ENCODE data around the gene RPRM. TPM values are rescaled to one million over a fixed set of nuclear protein-coding genes. Genes with fewer than 3 reads are reported as not detected.

RPRM gene
- total and polyA plus RNA-seq, 2 of the 13 experiments (the other 11 are each of a cell fraction or from before 2014, with no cell fraction given) = not detected

DNA sequence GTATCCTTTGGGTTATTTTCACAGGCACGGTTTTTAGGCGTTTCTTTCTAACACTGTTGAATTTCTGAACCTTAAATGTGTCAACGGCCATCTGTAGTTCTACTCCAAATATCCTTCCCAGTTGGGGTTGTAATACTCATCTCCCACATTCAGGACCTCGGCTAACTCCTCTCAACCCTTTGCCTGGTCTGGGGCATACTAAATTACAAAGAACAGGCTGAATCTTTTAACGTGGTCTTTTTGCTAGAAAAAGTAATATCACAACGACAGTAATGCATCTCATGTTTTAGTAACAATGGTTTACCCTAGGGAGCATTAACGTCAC is 2.1 kb downstream of the RPRM start:
- no peaks in the 10 kb centered on the region for H3K9me3 ChIP-seq (ENCODE audit: low read length)
- ChIA-PET CTCF (ENCODE audit: low intra/inter-chr PET ratio, low total read pairs) (no interaction called here), POLR2A (no interaction called here)
- H4K20me1 ChIP-seq (ENCODE audit: insufficient read depth, low read length) = no peaks in the 10 kb centered on the region
- ATAC-seq = no peak
- no peak overlapping the region for H2AFZ ChIP-seq (ENCODE audit: low read length)
- no peak for FAIRE-seq
- no TSS peak for BruUV-seq (replicated peaks)
- H3K9ac ChIP-seq (ENCODE audit: insufficient read depth, low read depth, low read length) = no peak overlapping the region
- H3K27me3 ChIP-seq (ENCODE audit: control insufficient read depth in 1 of 2, insufficient read depth in 2 of 2, low read length in 2 of 2) = peaks cover 6 to 43% of the 10 kb centered on the region in 2 experiments; a peak in 4 of 5 replicates
- no peak overlapping the region for H3K27ac ChIP-seq (ENCODE audit: extremely low read length, insufficient read depth, low read length)
- in situ Hi-C loops (cut with HindIII; ENCODE audit: extremely low pct_ligation_motif_present, low pct_unique_long_range_greater_than_20kb) (loop anchor here (5.0 to 25.0 kb wide), 3 partner anchors 314 to 1439 kb away; no protein-coding TSS in a partner anchor), intact Hi-C loops (cut with micrococcal nuclease; ENCODE audit: unreplicated experiment) (loop anchor here (5.0 kb wide), 1 partner anchor 189 kb away; no protein-coding TSS in a partner anchor)
- peaks cover 16% of the 10 kb centered on the region for H3K4me1 ChIP-seq (ENCODE audit: insufficient read depth, low read length)
- no peak for DNase-seq (ENCODE audit: low spot score)
- no peaks in the 10 kb centered on the region for H3K79me2 ChIP-seq (ENCODE audit: insufficient read depth, low read length)
- TF ChIP-seq MAZ (IDR thresholded peaks at IDR 0.05; ENCODE audit: borderline replicate concordance, low read depth, low read length) (no peak), MAZ (CRISPR knock-in tag; IDR thresholded peaks at IDR 0.05; ENCODE audit: low read depth) (no peak), ZNF550 (CRISPR knock-in tag; IDR thresholded peaks at IDR 0.05; ENCODE audit: borderline replicate concordance) (no peak), ZKSCAN1 (IDR thresholded peaks at IDR 0.05; ENCODE audit: low read length) (no peak)
- TF ChIP-seq, protein P1, sequence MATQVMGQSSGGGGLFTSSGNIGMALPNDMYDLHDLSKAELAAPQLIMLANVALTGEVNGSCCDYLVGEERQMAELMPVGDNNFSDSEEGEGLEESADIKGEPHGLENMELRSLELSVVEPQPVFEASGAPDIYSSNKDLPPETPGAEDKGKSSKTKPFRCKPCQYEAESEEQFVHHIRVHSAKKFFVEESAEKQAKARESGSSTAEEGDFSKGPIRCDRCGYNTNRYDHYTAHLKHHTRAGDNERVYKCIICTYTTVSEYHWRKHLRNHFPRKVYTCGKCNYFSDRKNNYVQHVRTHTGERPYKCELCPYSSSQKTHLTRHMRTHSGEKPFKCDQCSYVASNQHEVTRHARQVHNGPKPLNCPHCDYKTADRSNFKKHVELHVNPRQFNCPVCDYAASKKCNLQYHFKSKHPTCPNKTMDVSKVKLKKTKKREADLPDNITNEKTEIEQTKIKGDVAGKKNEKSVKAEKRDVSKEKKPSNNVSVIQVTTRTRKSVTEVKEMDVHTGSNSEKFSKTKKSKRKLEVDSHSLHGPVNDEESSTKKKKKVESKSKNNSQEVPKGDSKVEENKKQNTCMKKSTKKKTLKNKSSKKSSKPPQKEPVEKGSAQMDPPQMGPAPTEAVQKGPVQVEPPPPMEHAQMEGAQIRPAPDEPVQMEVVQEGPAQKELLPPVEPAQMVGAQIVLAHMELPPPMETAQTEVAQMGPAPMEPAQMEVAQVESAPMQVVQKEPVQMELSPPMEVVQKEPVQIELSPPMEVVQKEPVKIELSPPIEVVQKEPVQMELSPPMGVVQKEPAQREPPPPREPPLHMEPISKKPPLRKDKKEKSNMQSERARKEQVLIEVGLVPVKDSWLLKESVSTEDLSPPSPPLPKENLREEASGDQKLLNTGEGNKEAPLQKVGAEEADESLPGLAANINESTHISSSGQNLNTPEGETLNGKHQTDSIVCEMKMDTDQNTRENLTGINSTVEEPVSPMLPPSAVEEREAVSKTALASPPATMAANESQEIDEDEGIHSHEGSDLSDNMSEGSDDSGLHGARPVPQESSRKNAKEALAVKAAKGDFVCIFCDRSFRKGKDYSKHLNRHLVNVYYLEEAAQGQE (IDR thresholded peaks at IDR 0.05; ENCODE audit: borderline replicate concordance in 1 of 2, low read depth in 1 of 2, low read length in 2 of 2) = peak in 1 of 2 experiments; percentile 71; a peak in 1 of 4 replicates
- no peaks in the 10 kb centered on the region for H3K36me3 ChIP-seq (replicated peaks in 1 of 2; ENCODE audit: control insufficient read depth in 1 of 2, insufficient read depth in 2 of 2, low read length in 2 of 2)
- WGBS (ENCODE audit: low lambda C conversion rate) = 2% methylated on average over 7 of the region's 7 CpGs
- H3K4me3 ChIP-seq (replicated peaks in 1 of 3; ENCODE audit: insufficient read depth in 1 of 3, low read depth in 2 of 3, low read length in 3 of 3) = no peak overlapping the region
- no peak overlapping the region for H3K4me2 ChIP-seq (ENCODE audit: low read depth, low read length)

All from HepG2 (cell line).